HEK293T (cell line): ENCODE data around the gene APMAP.

ENCODE experiments used
- CTCF ChIA-PET: fragments of 350-600 bp; formaldehyde crosslinking; extraction: SDS; loops from one replicate; lab custom pipeline; 2021; ENCODE audit warnings: antibody characterized with exemption, inconsistent platforms; lab: Yijun Ruan, JAX
- POLR2A ChIA-PET: fragments of 350-600 bp; formaldehyde crosslinking; extraction: SDS; loops from one replicate; lab custom pipeline; 2020; ENCODE audit warnings: antibody characterized with exemption, inconsistent platforms; lab: Yijun Ruan, JAX
- DNase-seq: peaks from one replicate; pipeline ENCODE4 v3.0.0; 2012; ENCODE audit warnings: mixed read lengths; ENCODE audit errors: extremely low spot score
- ARNT ChIP-seq: fragments of 450-650 bp; IDR thresholded peaks from 2 replicates; pipeline ENCODE4 v1.6.1; 2017; ENCODE audit warnings: mild to moderate bottlenecking
- BHLHE40 ChIP-seq: fragments of 450-650 bp; IDR thresholded peaks from 2 replicates; pipeline ENCODE4 v1.6.1; 2016; ENCODE audit warnings: mild to moderate bottlenecking, moderate library complexity, borderline replicate concordance
- CTBP1 ChIP-seq: fragments of 450-650 bp; IDR thresholded peaks from 2 replicates; pipeline ENCODE4 v1.6.1; 2016; ENCODE audit warnings: borderline replicate concordance
- ELF4 ChIP-seq: fragments of 450-650 bp; IDR thresholded peaks from 2 replicates; pipeline ENCODE4 v1.6.1; 2017; ENCODE audit warnings: antibody characterized with exemption
- FOXA1 ChIP-seq: fragments of 450-650 bp; IDR thresholded peaks from 2 replicates; pipeline ENCODE4 v1.6.1; 2016; ENCODE audit warnings: mild to moderate bottlenecking
- FOXK2 ChIP-seq: fragments of 450-650 bp; IDR thresholded peaks from 2 replicates; pipeline ENCODE4 v1.6.1; 2016; ENCODE audit warnings: mild to moderate bottlenecking
- FOXM1 ChIP-seq: fragments of 450-650 bp; IDR thresholded peaks from 2 replicates; pipeline ENCODE4 v1.6.1; 2017; ENCODE audit warnings: mild to moderate bottlenecking, borderline replicate concordance
- HDGF ChIP-seq: fragments of 450-650 bp; IDR thresholded peaks from 2 replicates; pipeline ENCODE4 v1.6.1; 2017; ENCODE audit warnings: antibody characterized with exemption, borderline replicate concordance
- L3MBTL2 ChIP-seq: fragments of 450-650 bp; conservative IDR thresholded peaks from 2 replicates; pipeline ENCODE4 v1.6.1; 2016; ENCODE audit warnings: mild to moderate bottlenecking
- LEF1 ChIP-seq: fragments of 450-650 bp; IDR thresholded peaks from 2 replicates; pipeline ENCODE4 v1.6.1; 2017; ENCODE audit warnings: mild to moderate bottlenecking, borderline replicate concordance
- NFRKB ChIP-seq: fragments of 450-650 bp; IDR thresholded peaks from 2 replicates; pipeline ENCODE4 v1.6.1; 2016; ENCODE audit warnings: mild to moderate bottlenecking, moderate library complexity
- SP1 ChIP-seq: fragments of 450-650 bp; IDR thresholded peaks from 2 replicates; pipeline ENCODE4 v1.6.1; 2017
- SUZ12 ChIP-seq: fragments of 450-650 bp; IDR thresholded peaks from 2 replicates; pipeline ENCODE4 v1.6.1; 2016; ENCODE audit warnings: mild to moderate bottlenecking
- TARDBP ChIP-seq: fragments of 450-650 bp; IDR thresholded peaks from 2 replicates; pipeline ENCODE4 v1.6.1; 2016
- ZNF384 ChIP-seq: fragments of 450-650 bp; IDR thresholded peaks from 2 replicates; pipeline ENCODE4 v1.6.1; 2016
- TF ChIP-seq, protein P1 (sequence below): fragments of 450-650 bp; IDR thresholded peaks from 2 replicates; pipeline ENCODE4 v1.6.1; 2016

The APMAP gene, protein sequence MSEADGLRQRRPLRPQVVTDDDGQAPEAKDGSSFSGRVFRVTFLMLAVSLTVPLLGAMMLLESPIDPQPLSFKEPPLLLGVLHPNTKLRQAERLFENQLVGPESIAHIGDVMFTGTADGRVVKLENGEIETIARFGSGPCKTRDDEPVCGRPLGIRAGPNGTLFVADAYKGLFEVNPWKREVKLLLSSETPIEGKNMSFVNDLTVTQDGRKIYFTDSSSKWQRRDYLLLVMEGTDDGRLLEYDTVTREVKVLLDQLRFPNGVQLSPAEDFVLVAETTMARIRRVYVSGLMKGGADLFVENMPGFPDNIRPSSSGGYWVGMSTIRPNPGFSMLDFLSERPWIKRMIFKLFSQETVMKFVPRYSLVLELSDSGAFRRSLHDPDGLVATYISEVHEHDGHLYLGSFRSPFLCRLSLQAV

GRCh38 chr20:24992487-24993205 is at the start of gene APMAP:
Gene APMAP (minus strand): TSS chr20:24992751. CDS start chr20:24992688, 63 bp downstream.
- DNase-seq, result peak; percentile 94
- ChIA-PET POLR2A (interaction anchor here (0.6 to 1.5 kb wide), 4 partner anchors 61 to 415 kb away, joined by 3 to 4 read pairs (median 4); partner anchors contain the start of gene GINS1), CTCF (interaction anchor here (1.9 to 4.7 kb wide), 2 partner anchors 67 to 71 kb away, joined by 7 to 33 read pairs; no protein-coding TSS in a partner anchor)
- TF ChIP-seq L3MBTL2 (peak; percentile 96), SUZ12 (no peak), ELF4 (peak; percentile 86)

- TF ChIP-seq SUZ12 (no peak), ELF4 (no peak), L3MBTL2 (no peak), FOXK2 (no peak), TARDBP (no peak), BHLHE40 (no peak), CTBP1 (no peak), FOXA1 (no peak), ARNT (no peak), NFRKB (no peak), FOXM1 (no peak)
- TF ChIP-seq, protein P1, sequence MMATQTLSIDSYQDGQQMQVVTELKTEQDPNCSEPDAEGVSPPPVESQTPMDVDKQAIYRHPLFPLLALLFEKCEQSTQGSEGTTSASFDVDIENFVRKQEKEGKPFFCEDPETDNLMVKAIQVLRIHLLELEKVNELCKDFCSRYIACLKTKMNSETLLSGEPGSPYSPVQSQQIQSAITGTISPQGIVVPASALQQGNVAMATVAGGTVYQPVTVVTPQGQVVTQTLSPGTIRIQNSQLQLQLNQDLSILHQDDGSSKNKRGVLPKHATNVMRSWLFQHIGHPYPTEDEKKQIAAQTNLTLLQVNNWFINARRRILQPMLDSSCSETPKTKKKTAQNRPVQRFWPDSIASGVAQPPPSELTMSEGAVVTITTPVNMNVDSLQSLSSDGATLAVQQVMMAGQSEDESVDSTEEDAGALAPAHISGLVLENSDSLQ, result no peak
- no peak for DNase-seq
- POLR2A ChIA-PET, result no interaction called here
- CTCF ChIA-PET, result no interaction called here
Observed at GRCh38 chr20:25041813-25042530, 49.4 kb upstream of the APMAP start.

DNA sequence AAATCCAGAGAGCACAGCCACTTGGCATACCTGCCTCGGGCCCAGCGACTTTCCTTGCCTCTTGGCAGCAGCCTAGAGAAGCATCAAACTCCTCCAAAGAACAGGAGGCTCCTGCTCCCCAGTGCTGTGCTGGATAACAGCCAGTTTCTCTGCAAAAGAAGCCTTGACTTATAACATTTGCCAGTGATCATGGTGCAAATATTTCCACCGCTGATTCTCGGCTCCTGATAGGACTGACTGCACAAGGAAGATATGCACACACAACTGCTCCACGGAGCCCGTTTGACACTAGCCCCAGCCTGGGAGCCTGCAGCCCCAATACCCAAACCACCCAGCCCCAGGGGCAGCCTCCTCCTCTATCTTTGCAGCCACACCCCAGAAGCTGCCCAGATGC is 47.9 kb upstream of the APMAP start:
- ChIA-PET POLR2A (no interaction called here), CTCF (no interaction called here)
- DNase-seq, result no peak
- TF ChIP-seq TARDBP (no peak), ZNF384 (no peak), SUZ12 (no peak), CTBP1 (no peak), LEF1 (no peak), FOXA1 (no peak), FOXM1 (no peak), HDGF (no peak), BHLHE40 (no peak), ELF4 (no peak)
- TF ChIP-seq, protein P1, result no peak

DNA sequence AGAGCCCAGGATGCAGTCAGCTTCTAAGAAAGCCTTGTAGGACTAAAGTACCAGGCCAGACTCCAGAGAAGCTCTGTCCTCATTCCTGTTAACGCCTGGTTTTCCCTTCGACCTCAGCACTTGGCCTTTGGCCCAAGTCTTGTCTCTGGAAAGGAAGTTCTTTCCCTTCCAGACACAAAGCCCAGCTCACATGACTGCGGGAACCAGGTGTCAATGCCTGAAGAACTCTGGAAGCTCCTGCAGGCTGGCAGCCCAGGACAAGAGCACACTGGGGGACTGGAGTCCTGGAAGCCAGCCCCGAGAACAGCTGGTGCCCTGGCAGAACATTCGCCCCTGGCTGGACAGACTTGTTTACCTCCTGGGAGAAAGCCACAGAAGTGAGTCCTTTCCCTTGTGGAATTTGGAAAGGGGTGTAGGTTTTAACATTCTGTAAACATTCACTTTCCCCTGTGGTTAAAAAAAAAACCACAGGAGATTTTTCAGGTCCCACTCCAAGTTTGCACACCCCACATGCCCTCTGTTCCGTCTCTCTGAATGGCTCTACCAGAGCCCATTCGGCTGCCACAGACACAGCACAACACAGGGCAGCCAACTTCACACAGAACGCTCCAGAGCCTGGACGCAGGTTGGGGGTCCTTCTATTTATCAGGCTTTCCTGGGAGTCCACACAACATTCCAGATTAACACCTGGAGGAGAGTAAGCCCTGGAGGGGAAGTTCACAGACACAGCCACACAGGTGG is 47.3 kb upstream of the APMAP start:
- CTCF ChIA-PET, result no interaction called here
- TF ChIP-seq LEF1 (no peak), SP1 (no peak), SUZ12 (no peak), FOXA1 (no peak), FOXK2 (no peak), ARNT (no peak), ELF4 (no peak), ZNF384 (no peak), BHLHE40 (no peak), L3MBTL2 (no peak), NFRKB (no peak), HDGF (no peak), CTBP1 (no peak), TARDBP (no peak), FOXM1 (no peak)
- TF ChIP-seq, protein P1, result no peak
- DNase-seq, result no peak
- POLR2A ChIA-PET, result no interaction called here

DNA sequence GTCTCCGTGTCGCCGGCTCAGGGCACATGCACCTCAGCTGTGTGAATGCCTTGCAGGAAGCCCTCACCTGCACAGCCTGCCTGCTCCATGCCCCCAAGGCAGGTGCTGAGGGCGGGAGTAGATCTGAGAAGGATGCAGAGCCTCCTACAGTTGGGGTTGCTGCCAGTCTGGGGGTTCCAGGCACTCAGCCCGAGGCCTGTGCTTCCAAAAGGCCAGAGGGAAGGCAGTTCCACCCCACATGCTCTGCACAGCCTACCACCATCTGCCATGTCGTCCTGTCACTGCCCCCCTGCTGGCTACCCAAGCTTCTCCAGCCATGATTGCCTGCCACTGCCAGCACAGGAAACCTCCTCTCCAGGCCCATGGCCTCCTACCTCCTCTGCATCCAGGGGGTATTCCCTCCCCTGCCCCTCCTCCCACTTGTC is 46.1 kb upstream of the APMAP start:
- ChIA-PET POLR2A (no interaction called here), CTCF (no interaction called here)
- TF ChIP-seq FOXM1 (no peak), ELF4 (no peak), FOXK2 (no peak), LEF1 (no peak), FOXA1 (no peak), TARDBP (no peak)
- DNase-seq, result no peak
